HG03280 (cell line): Measurements from ENCODE around the gene CELF5.
"Not testable (repeated sequence)": the region's sequence is repeated elsewhere in the genome, so short reads cannot be mapped to it uniquely, and the experiment has no call there.

ENCODE experiments used
- ATAC-seq: cut with Tn5 transposase; IDR thresholded peaks from one replicate; pipeline ENCODE4 v1.9.1; 2021; ENCODE audit warnings: mild to moderate bottlenecking, moderate library complexity; ENCODE audit not compliant: unreplicated experiment

CELF5 gene

GRCh38 chr19:3340340-3340739 lies 115.9 kb downstream of the CELF5 start:
- ATAC-seq = no peak

DNA sequence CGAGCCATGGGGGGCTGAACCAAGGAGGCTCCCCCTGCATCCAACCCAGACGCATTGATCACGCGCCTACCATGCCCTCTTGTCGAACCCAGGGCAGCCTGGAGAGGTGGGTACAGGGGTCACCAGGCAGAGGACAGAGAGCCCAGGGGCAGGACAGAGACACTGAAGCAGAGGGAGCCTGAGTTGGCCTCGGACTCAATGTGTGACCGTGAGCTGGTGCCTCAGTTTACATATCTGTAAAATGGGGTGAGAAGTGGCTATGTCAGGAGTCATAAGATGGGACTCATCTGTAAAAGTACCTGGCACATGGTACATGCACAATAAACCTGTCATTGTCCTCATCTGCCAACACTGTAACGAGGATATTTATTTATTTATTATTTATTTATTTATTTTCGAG lies 117.8 kb downstream of the CELF5 start:
- no peak for ATAC-seq

GRCh38 chr19:3342962-3343361 lies 118.5 kb downstream of the CELF5 start:
- ATAC-seq = not testable (repeated sequence)

- no peak for ATAC-seq
These were observed 119.4 kb downstream of the CELF5 start for GRCh38 chr19:3343619-3344502.

- ATAC-seq = no peak
These were observed 120.4 kb downstream of the CELF5 start for GRCh38 chr19:3344608-3345598.

GRCh38 chr19:3345850-3346460 lies 121.5 kb downstream of the CELF5 start:
- no peak for ATAC-seq
